ENCODE results near the gene UBE2Z.
A peak's percentile ranks its signal among the peaks of the same experiment; 100 is the strongest.
"Not testable (repeated sequence)": the region's sequence is repeated elsewhere in the genome, so short reads cannot be mapped to it uniquely, and the experiment has no call there.

UBE2Z gene

GRCh38 chr17:48908047-48908843, at the start of gene UBE2Z:
Gene UBE2Z (plus strand): TSS chr17:48908407. CDS start chr17:48908504, 97 bp downstream.
- DNase-seq (ENCODE audit: low read depth): peak; percentile 90

- DNase-seq (ENCODE audit: low read depth): no peak
Observed at GRCh38 chr17:48860034-48860433, 48.2 kb upstream of the UBE2Z start.

GRCh38 chr17:48860456-48860855, 47.8 kb upstream of the UBE2Z start:
- DNase-seq (ENCODE audit: low read depth): no peak

DNA sequence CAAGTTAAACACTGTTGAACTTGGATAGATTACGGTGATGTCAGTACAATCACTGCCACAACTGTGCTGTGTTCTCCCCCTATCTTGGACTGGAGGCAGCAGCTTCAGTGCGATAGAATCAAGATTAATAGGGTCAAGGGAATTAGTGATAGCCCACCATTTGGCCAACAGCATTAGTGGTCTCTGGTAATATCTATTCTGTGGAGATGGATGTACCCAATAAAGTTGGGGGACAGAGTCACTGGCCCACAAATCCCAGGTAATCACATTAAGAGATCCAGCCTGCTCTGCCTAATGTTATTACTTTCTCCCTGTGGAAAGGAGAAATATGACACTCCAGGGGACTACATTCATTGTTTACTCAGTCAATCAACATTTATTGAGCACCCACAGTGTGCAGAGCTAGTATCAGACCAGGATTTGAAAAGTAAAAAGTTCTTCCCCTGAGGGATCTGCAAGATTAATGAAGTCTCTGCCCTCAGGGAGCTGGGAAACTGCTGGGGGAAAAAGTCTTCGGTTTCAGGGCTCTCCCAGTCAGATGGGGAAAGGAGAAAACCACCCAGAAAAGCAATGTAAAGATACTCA, 39.2 kb upstream of the UBE2Z start:
- DNase-seq (ENCODE audit: low read depth): no peak

GRCh38 chr17:48869821-48870318, 38.3 kb upstream of the UBE2Z start:
- DNase-seq (ENCODE audit: low read depth): no peak

DNA sequence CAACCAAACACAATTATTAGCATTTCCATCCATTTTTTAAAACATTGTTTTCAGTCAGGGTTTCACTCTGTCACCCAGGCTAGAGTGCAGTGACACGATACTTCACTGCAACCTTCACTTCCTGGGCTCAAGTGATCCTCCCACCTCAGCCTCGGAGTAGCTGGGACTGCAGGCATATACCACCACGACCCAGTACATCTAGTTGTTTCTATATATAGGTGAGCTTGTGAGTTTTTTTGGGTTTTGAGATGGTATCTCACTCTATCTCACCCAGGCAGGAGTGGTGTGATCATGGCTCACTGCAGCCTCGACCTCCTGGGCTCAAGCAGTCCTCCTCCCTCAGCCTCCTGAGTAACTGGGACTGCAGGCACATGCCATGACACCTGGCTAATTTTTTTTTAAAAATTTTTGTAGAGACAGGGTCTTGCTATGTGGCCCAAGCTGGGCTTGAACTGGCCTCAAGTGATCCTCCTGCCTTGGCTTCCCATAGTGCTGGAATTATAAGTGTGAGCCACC, 37.1 kb upstream of the UBE2Z start:
- DNase-seq (ENCODE audit: low read depth): no peak

DNA sequence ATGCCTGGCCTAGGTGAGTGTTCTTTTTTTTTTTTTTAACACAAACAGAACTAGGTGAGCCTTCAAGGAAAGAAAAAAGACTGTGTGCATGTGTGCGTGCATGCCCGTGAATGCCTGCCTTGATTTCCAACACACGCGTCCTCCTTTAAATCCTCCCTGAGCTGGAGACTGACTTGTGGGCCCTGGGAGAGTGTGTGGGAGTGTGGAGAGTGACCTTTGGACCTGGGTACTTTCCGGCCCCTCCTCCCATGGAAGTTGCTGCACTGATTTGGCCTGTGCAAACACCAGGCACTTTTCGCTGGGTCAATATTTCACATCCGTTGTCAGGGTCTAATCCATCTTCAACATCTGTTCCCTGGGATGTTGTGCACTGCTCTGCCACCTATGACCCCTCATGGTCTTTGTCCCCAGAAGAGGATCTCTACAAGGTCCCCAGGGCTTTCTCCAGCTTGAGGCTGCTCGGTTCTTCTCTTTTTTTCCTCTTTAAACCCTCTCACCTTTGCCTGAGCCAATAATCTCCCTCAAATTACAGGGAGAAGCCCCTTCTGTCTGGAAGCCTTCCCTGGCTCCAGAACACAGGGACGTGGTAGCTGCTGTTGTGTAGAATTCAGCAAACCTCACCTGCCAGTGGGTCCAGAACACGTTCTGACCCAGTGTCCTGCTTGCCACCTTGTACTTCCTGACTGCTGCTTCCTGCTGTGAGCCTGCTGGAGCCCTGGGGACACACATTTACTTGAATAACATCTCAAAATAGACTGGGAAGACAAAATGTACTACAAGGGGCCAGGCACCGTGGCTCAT, 36.5 kb upstream of the UBE2Z start:
- DNase-seq (ENCODE audit: low read depth): no peak

GRCh38 chr17:48872409-48872808, 35.8 kb upstream of the UBE2Z start:
- DNase-seq (ENCODE audit: low read depth): not testable (repeated sequence)

DNA sequence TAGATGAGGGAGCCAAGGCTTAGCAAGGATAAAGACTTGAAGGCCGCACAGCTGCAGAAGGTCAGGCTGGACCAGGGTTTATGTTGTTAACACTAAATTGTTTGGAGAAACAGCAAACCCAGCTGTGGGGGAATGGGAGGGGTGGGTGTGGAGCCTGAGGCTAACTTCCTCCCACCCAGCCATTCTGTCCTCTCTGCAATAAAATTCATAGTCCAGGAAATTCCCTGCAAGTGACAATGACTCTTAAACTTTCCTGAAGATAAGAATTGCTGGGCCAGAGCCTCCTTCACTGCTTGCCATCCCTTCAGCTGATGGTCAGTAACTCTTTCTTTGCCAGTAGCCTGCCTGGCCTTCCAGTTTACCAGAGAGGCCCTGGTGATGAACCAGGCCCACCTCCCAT, 35.0 kb upstream of the UBE2Z start:
- DNase-seq (ENCODE audit: low read depth): no peak

- DNase-seq (ENCODE audit: low read depth): no peak
Observed at GRCh38 chr17:48873696-48874443, 34.3 kb upstream of the UBE2Z start.

- DNase-seq (ENCODE audit: low read depth): peak; percentile 67
Observed at GRCh38 chr17:48878920-48879898, 29.0 kb upstream of the UBE2Z start.

DNA sequence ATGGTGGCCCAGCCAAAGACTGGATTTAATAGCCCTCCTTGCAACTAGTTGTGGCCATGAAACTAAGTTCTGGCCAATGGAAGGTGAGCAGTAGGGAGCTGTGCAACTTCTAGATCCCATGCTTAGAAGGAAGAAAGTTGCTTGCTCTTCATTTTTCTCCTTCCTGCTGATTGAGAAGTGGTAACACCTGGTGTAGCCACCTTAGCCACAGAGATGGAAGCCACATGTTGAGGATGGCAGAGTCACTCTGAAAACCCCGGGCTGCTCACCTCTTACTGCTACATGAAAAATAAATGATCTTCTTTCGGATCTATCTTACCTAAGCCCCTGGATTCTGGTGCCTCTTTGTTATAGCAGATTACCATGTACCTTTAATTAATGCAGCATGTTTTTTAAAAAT, 25.9 kb upstream of the UBE2Z start:
- no peak for DNase-seq (ENCODE audit: low read depth)

DNA sequence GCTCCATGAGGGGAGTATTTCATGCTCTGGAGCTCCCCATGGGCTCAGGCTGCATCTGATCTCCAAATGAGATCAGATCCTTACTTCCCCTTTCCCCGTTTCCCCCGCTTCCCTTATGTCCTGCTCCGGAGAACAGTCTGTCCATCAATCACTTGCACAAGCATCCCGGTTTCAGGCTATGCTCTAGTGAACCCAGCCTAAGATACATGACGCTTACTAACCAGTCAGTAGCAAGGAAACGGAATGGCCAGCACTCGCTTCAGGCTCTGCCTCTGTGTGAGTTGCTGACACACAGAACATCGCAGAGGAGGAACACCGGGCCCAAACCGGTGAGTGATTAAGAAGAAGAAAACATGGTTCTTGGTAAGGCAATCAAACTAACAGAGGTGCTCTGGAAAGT, 25.0 kb upstream of the UBE2Z start:
- DNase-seq (ENCODE audit: low read depth): no peak

- no peak for DNase-seq (ENCODE audit: low read depth)
Observed at GRCh38 chr17:48890086-48890485, 18.1 kb upstream of the UBE2Z start.

- DNase-seq (ENCODE audit: low read depth): no peak
Observed at GRCh38 chr17:48892940-48893645, 15.1 kb upstream of the UBE2Z start.

- DNase-seq (ENCODE audit: low read depth): no peak
Observed at GRCh38 chr17:48893646-48894508, 14.3 kb upstream of the UBE2Z start.

DNA sequence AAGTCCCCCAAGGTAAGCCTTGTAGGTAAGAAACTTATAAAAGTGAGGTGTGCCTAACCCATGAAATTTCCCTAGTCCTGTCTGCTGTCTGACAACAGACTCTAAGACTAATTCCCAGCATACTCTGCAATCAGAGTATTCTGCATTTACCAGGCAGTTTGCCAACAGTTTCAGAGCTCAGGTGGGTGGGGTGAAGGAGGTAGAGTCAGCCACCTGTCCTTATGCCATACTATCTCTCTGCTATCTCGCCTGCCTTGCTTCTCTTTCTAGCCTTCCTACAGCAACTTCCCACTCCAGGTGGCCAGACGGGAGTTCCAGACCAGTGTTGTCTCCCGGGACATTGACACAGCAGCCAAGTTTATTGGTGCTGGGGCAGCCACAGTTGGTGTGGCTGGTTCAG, 13.3 kb upstream of the UBE2Z start:
- DNase-seq (ENCODE audit: low read depth): no peak

DNA sequence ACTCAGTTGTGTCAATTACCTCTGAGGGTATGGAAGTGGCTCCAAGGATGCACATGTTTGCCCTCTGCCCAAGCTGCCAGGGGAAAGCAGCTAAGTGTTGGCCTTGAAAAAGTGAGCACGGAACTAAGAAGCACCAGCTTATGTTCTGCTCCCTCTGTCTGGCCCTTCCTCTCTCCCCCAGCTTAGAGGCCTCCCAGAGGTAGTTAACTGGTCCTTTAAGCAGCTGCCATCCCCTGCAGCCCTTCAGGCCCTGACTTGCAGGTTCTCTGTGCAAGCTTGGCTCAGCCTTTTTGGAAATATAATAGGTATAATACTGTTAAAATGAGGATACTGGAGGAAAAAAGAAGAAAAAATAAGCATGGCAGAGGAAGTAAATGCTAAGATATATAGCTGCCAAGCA, 7.0 kb upstream of the UBE2Z start:
- no peak for DNase-seq (ENCODE audit: low read depth)

DNA sequence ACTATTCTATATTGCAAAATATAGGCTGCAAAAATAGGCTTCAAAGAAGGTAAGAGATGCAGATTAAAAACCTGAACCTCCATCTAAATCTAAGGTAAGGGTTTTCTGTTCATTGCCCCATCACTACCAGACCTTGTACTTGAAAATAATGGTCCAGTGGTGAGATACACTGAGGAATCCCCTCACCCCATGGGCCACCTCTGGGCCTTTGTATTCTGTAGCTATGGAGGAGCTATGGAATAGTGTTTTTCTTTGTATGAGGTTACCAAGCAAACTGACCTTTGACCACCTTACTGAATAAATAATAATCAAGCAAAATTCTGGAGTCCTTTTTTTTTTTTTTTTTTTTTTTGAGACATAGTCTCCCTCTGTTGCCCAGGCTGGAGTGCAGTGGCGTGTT, 4.8 kb upstream of the UBE2Z start:
- no peak for DNase-seq (ENCODE audit: low read depth)
